Measurements from ENCODE around the gene CLSTN2.

CLSTN2 gene

GRCh38 chr3:140375002-140375401 is 440.0 kb downstream of the CLSTN2 start:
- no peak for DNase-seq
- H3K27ac Mint-ChIP-seq: no peak overlapping the region
- TF ChIP-seq, protein P1, sequence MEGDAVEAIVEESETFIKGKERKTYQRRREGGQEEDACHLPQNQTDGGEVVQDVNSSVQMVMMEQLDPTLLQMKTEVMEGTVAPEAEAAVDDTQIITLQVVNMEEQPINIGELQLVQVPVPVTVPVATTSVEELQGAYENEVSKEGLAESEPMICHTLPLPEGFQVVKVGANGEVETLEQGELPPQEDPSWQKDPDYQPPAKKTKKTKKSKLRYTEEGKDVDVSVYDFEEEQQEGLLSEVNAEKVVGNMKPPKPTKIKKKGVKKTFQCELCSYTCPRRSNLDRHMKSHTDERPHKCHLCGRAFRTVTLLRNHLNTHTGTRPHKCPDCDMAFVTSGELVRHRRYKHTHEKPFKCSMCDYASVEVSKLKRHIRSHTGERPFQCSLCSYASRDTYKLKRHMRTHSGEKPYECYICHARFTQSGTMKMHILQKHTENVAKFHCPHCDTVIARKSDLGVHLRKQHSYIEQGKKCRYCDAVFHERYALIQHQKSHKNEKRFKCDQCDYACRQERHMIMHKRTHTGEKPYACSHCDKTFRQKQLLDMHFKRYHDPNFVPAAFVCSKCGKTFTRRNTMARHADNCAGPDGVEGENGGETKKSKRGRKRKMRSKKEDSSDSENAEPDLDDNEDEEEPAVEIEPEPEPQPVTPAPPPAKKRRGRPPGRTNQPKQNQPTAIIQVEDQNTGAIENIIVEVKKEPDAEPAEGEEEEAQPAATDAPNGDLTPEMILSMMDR (IDR thresholded peaks at IDR 0.05): no peak
- no peak overlapping the region for H3K4me3 Mint-ChIP-seq
- H3K4me1 Mint-ChIP-seq: peaks cover 43% of the 10 kb centered on the region
- H3K36me3 Mint-ChIP-seq (ENCODE audit: low read depth): no peaks in the 10 kb centered on the region
- peaks cover 3% of the 10 kb centered on the region for H3K27me3 Mint-ChIP-seq (ENCODE audit: low read depth, poor library complexity)
- no peaks in the 10 kb centered on the region for H3K9me3 Mint-ChIP-seq

GRCh38 chr3:140376136-140376889 is 441.3 kb downstream of the CLSTN2 start:
- TF ChIP-seq, protein P1 (IDR thresholded peaks at IDR 0.05): no peak
- H3K27me3 Mint-ChIP-seq (ENCODE audit: low read depth, poor library complexity): peaks cover 3% of the 10 kb centered on the region

DNA sequence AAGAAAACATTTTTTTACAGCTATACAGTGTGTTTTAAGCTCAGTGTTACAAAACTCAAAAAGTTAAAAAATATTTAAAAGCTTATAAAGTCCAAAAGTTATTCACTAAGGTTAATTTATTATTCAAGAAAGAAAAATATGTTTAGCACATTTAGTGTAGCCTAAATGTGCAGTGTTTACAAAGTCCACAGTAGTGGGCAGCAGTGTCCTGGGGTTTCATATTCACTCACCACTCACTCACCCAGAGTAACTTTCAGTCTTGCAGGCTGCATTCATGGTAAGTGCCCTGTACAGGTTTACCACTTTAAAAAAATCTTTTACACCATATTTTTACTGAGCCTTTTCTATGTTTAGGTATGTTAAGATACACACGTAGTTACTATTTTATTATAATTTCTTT is 442.7 kb downstream of the CLSTN2 start:
- Mint-ChIP-seq H3K27ac (no peak overlapping the region), H3K4me1 (peaks cover 28% of the 10 kb centered on the region), H3K36me3 (ENCODE audit: low read depth) (no peaks in the 10 kb centered on the region), H3K27me3 (ENCODE audit: low read depth, poor library complexity) (peaks cover 3% of the 10 kb centered on the region), H3K9me3 (no peaks in the 10 kb centered on the region), H3K4me3 (no peak overlapping the region)
- no peak for DNase-seq
- TF ChIP-seq, protein P1 (IDR thresholded peaks at IDR 0.05): no peak

More at GRCh38 chr3:140376136-140376889, 441.3 kb downstream of the CLSTN2 start:
- Mint-ChIP-seq H3K4me1 (peaks cover 37% of the 10 kb centered on the region), H3K36me3 (ENCODE audit: low read depth) (no peaks in the 10 kb centered on the region), H3K27ac (no peak overlapping the region), H3K9me3 (no peaks in the 10 kb centered on the region), H3K4me3 (no peak overlapping the region)
- no peak for DNase-seq

DNA sequence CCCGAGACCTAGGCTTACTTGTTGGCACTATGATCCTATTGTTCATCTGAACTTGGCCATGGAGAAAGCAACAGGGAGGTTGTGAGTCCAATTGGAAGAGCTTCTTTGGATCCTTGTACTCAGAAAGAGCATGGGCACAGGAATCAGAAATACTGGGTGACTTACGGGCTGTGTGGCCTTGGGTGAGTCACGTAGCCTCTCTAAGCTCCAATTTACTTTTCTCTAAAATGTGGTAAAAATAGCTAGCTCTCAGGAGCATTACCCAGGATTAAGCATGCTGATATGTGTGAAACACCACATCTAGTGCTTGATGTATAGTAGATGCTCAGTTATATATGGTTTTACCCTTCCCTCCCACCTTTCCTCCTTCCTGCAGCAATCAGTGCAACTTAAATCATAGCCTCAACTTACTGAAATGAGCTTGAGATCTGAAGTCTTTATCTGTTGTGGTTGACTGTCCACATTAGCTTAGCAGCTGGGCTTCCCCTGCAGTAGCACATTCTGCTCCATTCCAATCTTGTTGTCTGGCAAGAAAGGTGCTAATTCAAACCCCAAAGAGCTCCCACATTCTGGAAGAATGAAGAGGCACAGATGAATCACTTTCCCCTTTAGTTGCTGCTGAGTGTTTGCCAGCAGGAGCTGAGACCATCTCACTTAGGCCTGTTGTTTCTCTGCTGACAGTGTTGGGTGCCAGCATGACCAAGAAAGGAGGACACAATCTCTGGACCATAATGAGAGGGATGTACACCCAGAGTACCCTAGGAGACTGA is 443.8 kb downstream of the CLSTN2 start:
- no peak for DNase-seq
- Mint-ChIP-seq H3K27me3 (ENCODE audit: low read depth, poor library complexity) (no peaks in the 10 kb centered on the region), H3K36me3 (ENCODE audit: low read depth) (no peaks in the 10 kb centered on the region), H3K9me3 (no peaks in the 10 kb centered on the region), H3K4me3 (no peak overlapping the region), H3K27ac (no peak overlapping the region), H3K4me1 (peaks cover 29% of the 10 kb centered on the region)
- TF ChIP-seq, protein P1 (IDR thresholded peaks at IDR 0.05): no peak

DNA sequence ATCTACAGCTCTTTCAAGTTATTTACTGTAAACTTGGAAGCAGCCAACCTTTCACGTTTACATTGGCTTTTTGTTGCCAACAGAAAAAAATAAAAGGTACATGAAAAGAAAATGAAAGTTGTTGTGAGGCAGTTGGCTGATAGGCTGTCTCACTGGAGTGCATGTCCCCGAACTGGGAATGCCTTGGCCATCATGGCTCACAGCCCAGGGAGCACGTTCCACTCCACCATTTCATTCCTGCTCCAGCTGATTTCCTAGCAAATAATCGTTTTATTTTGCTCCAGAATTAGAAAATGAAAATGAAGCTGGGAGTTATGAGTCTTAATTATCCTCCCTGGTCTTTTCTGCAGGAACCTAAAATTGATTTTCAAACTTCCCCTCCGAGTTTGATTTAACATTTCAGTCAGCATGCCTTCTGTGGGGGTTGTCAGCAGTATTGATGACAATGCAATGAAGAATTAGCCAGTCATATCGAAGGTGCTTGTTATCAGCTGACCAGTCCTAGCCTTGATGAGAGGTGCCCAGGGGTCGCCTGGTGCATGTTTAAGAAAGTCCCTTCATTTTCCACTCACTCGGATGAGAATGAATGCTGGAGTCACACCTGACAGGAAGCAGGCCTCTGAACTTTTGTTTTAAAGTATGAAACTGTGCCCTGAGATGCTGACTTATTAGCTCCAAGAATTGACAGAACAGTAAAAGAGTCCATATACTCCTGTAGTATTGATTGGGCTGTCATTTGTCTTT is 449.2 kb downstream of the CLSTN2 start:
- H3K36me3 Mint-ChIP-seq (ENCODE audit: low read depth): no peaks in the 10 kb centered on the region
- H3K4me3 Mint-ChIP-seq: no peak overlapping the region
- TF ChIP-seq, protein P1 (IDR thresholded peaks at IDR 0.05): no peak
- H3K4me1 Mint-ChIP-seq: peaks cover 50% of the 10 kb centered on the region
- H3K27me3 Mint-ChIP-seq (ENCODE audit: low read depth, poor library complexity): no peaks in the 10 kb centered on the region
- DNase-seq: no peak
- no peaks in the 10 kb centered on the region for H3K9me3 Mint-ChIP-seq
- H3K27ac Mint-ChIP-seq: no peak overlapping the region

All from nephron progenitor cell (in vitro differentiated cells).